Suppressor macrophage (primary cell): ENCODE data around the gene PARD6G.

Experiments used
- DNase-seq, 4 experiments: peaks; one replicate each; pipeline ENCODE4 v3.0.0-alpha.2; 2020 to 2022

Gene PARD6G

DNA sequence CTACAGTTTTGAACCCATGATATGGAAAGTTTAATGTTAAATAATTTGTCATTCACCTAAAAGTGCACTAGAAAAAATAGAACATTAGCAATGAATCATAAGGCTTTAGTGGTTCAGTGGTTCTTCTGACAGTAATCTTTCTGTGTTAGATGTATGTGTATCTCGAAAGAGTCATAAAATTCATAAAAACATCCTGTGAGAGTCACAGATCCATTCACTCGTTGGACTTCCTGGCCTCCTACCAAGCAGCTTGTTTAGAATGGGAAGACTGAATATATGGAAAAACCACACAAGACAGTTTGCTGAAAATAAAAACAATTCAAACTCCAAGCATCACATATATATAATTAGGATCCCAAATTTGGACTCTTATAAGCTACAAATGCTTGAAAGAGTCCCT, 103.4 kb downstream of the PARD6G start:
- DNase-seq = no peak

DNA sequence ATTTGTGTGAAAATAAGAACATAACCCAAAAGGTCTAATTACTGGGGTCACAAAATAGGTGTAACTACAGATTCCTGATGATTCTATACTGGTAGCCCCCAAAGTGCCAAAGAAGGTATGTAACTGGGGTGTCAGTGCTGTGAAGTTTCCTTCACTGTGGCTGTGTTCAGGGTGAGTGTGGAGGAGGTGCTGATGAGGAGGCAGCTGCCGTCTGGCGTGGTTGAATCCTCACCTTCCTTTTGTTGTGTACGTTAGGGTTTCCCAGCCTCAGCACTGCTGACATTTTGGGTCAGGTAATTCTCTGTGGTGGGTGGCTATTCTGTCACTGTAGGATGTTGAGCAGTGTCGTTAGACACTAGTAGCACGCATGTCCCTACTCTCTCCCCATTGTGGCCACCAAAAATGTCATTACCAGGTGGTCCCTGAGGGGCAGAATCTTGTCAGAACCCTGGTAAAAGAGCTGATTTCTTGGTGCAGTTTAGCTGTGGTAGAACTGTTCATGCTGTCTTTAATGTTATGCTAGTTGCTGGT, 106.8 kb downstream of the PARD6G start:
- no peak for DNase-seq

DNA sequence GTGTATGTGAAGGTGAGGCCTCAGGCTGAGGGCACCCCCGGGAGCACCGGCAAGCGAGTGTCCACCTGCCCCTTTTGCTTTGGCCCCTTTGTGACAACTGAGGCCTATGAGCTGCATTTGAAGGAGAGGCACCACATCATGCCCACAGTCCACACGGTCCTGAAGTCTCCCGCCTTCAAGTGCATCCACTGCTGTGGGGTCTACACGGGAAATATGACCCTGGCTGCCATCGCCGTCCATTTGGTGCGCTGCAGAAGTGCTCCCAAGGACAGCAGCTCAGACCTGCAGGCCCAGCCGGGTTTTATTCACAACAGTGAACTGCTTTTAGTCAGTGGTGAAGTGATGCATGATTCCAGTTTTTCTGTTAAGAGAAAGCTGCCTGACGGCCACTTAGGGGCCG, 109.3 kb downstream of the PARD6G start:
- no peak for DNase-seq

DNA sequence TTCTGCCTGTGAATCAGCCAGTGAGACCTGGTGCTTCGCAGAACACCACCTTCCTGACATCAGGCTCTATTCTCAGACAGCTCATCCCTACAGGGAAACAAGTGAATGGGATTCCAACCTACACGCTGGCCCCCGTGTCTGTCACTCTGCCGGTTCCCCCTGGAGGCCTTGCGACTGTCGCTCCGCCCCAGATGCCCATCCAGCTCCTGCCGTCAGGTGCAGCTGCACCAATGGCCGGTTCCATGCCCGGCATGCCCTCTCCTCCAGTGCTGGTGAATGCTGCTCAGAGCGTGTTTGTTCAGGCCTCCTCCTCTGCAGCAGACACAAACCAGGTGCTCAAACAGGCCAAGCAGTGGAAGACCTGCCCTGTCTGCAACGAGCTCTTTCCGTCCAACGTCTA, 110.2 kb downstream of the PARD6G start:
- no peak for DNase-seq

DNA sequence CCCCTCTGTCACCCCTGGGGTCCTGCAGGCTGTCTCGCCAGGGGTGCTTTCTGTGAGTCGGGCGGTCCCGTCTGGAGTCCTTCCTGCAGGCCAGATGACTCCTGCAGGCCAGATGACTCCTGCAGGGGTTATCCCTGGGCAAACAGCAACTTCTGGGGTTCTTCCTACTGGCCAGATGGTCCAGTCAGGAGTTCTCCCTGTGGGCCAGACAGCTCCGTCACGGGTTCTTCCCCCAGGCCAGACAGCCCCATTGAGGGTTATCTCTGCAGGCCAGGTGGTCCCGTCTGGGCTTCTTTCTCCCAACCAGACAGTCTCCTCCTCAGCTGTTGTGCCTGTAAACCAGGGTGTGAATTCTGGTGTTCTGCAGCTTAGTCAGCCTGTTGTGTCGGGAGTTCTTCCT, 110.6 kb downstream of the PARD6G start:
- no peak for DNase-seq

DNA sequence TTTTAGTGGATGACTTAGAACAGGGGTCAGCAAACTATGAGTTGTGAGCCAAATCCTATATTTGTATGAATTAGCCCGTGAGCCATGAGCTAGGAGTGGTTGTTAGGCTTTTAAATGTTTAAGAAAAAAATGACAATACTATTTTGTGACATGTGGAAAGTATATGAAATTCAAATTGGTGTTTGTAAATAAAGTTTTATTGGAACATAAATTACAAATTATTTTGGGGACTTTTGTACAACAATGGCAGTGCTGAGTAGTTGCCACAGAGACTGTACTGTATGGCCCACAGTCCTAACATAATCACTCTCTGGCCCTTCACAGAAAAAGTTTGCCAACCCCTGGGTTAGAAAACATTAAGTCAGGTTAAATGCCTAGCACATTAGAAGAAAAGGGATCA, 112.2 kb downstream of the PARD6G start:
- DNase-seq = no peak

DNA sequence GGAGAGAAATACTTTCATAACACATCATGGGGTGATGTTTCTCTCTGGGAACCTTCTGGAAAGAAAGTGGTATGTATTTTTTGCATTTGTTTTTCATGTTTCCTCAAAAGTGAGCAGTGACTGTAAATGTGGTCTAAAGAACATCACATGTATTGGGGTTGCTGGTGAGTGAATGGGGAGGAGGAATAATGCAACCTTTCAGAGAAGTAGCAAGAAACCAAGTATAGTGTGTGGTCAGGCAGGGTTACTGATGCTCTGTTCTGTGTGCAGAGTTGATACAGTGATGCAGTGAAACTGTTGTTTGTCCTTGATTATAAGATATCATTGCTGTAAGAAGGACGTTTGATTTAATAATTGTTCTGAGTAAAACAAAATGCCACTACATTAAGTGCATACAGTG, 114.2 kb downstream of the PARD6G start:
- DNase-seq = no peak

DNA sequence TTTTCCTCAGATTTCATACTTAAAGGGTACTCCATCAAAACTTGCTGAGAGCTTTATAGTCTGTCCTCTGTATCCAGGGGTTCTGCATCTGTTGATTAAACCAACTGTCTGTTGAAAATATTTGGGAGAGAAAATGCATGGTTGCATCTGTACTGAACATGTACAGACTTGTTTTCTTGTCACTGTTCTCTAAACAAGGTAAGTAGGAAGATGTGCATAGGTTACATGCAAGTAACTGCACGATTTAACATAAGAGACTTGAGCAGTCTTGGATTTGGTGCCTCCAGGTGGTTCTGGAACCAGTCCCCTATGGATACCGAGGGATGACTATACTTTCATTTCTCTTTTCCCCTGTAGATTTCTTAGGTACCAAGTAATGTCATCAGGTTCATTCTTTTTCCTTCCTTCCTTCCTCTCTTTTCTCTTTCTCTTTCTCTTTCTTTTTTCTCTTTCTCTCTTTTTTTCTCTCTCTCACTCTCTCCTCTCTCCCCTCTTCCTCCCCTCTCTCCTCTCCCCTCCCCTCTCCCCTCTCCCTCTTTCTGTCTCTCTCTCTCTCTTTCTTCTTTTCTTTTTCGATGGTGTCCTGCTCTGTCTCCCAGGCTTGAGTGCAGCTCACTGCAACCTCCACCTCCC, 115.0 kb downstream of the PARD6G start:
- no peak for DNase-seq

DNA sequence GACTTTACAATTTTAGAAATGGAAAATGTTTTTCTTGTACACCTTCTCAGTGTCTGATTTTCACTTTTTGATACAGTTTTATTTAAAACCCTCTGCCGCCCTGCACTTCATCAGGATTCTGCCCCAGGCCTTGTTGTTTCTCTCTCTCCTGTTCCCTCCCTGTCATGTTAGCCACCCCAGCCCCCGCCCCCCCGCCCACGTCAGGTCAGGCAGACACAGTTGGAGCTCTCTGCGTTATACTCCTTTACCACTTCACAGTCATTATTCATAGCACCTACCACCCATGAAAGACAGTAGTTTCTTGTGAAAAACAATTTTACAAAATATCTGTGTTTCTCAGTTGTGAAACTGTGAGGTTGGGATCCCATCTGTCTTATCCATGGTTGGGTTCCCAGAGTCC, 116.8 kb downstream of the PARD6G start:
- no peak for DNase-seq

DNA sequence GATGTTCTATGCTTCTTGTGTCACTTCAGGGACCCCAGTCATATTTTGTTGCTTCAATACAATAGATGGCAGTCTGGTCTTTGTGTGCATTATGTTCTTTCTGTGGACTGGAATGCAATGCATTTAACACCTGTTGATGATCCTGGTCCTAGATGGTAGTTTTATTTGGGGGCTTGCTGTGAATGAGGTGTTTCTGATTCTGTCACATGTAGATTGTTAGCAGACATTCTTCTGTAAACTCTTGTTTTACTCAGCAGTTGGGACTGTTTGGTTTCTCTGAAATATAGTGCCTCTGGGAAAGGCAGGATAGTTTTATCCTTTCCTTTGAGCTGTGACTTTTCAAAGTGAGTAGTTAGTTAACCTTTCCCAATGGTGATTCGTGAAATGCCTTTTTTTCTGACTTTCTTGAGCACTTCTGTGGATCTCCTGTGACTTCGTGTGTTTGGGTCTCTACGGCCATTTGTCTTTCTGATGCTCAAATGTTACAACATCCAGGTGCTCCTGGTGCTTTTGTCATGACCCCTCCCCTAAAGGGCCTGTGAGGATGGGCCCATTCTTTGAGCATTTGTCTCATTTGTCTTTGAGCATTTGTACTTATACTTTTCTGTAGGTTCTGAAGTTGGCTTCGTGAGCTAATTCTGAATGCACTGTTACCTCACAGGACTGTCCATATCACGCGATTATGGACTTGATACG, 117.5 kb downstream of the PARD6G start:
- no peak for DNase-seq

DNA sequence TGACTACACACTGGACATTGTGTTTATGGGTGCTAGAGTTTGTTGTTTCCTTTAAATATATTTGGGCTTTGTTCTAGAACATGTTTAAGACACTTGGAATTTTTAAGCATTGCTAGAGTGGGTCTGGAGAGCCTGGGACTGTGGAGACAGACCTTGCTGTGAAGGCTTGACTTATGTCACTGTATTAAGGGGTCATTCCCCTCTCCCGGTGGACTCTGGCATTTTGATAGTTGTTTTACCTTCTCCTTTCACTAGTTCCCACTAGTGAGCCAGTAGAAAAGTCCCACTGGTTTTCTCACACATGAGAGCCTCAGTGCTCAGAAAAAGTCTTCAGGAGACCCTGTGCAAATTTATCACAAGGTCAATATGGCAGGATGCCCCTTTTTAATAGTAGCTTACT, 119.7 kb downstream of the PARD6G start:
- no peak for DNase-seq

DNA sequence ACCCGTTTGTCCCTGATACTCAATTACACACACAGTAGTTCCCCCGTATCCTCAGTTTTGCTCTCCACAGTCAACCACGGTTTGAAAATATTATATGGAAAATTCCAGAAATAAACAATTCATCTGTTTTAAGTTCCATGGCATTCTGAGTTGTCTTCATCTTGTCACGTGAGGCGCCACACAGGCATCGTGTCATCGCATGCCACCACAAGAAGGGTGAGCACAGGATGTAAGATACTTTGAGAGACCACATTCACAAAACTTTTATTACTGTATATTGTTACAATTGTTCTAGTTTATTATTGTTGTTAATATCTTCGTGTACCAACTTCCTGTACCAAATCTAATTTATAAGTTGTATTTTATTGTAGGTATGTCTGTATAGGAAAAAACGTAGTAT, 120.5 kb downstream of the PARD6G start:
- DNase-seq = no peak

DNA sequence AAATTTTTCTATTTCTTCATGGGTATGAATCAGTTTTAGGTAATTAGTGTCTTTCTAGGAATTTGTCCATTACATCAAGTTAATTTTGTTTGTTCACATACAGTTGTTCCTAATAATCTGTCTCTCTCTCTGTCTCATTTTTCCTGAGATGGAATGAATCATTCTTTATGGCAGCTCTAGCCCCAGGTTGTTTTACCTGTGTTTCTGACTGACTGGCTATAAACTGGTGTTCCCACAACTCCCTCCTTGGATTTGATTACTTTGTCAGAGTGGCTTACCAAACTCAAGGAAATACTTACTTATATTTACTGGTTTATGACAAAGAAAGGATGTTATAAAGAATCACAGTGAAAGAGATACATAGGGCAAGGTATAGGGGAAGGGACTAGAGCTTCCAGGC, 123.2 kb downstream of the PARD6G start:
- no peak for DNase-seq

DNA sequence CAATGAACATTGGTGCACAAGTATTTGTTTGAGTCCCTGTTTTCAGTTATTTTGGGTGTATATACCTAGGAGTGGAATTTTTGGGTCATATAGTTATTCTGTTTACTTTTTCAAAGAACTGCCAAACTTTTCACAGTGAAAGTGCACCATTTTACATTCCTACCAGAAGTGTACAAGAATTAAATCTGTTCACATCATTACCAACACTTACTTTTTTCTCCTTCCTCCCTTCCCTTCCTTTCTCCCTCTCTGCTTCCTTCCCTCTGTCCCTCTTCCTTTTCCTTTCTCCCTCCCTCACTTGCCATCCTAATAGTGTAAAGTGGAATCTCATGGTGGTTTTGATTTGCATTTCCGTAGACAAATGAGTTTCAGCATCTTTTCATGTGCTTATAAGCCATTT, 126.4 kb downstream of the PARD6G start:
- DNase-seq = no peak

DNA sequence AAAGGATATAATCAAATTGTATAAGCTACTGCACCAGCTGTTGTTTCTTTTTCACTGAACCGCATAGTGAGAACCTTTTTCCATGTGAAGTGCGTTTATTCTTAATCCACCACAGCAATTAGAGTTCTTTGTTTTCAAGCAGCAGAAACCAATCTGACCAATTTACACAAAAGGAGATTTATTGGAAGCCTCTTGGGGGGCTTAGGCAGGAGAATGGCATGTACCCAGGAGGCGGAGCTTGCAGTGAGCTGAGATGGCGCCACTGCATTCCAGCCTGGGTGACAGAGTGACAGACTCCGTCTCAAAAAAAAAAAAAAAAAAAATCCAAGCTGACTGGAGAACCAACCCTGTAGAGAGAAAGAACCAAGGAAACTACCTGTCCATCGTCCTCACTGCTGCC, 128.2 kb downstream of the PARD6G start:
- no peak for DNase-seq

DNA sequence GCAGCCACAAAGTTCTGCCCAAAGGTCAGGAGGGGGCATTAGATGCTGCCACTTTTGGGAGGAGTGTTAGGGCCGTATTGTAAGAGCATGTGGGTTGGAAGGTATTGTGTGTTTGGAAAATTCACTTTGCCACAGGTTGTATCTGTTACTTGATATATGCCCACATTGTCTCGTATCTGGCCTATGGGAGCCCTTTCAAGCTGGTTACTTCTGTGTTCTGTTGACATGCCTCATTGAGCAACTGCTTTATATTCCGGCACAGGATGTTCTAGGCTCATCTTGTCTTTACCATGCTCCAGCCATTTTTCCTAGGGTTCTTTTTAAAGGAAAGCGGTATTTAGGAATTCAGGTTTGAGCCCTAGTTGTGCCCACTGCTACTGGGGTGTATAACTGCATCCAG, 132.3 kb downstream of the PARD6G start:
- DNase-seq = no peak

DNA sequence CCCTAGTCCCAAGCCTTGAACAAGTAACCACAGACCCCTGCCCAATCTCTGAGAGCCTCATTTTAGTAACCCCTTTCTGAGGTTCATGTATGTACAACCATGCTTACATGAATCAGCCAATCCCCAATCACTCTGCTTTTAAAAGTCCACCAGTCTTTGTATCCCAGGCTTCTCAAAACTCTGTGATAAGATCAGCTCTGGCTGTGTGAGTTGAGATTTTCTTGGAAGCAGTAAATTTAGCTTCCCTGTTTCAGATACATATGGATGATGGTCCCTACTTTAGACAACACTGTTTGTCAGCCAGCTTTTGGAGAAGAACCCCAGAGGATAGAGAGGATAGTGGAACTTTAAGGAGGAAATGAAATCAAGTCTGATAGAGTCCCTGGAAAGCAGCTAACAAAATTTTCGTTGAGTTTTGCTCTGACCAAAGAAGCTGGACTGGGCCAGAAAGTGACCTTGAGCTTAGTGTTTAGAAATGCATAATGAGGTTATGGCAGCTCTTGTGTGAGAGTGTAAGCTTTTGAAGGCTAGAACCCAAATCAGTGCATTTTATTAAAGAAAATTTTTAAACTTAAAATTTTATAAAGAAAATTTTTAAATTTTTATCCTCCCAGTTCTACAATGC, 134.6 kb downstream of the PARD6G start:
- peak in 3 of 4 experiments; percentile 20 to 47 (median 36) for DNase-seq

DNA sequence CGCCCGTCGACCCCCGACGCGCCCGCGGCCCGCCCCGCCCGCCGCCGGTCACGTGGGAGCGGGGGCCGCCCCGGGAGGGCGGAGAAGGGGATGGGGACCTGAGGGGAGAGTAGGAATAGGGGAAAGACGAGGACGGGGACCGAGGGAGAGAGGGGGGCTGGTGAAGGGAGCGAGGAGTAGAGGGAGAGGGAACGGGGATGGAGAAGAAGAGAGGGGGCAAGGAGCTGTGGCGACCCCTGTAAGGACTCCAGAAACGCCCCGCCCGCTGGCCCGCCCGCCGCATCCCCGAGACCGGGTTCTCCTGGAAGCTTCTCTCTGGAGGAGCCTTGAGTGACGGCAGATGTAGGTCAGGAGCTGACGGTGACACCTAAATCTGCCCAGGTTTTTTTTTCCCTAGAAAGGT, 137.6 kb downstream of the PARD6G start:
- DNase-seq = peak; percentile 34 to 73 (median 50)

DNA sequence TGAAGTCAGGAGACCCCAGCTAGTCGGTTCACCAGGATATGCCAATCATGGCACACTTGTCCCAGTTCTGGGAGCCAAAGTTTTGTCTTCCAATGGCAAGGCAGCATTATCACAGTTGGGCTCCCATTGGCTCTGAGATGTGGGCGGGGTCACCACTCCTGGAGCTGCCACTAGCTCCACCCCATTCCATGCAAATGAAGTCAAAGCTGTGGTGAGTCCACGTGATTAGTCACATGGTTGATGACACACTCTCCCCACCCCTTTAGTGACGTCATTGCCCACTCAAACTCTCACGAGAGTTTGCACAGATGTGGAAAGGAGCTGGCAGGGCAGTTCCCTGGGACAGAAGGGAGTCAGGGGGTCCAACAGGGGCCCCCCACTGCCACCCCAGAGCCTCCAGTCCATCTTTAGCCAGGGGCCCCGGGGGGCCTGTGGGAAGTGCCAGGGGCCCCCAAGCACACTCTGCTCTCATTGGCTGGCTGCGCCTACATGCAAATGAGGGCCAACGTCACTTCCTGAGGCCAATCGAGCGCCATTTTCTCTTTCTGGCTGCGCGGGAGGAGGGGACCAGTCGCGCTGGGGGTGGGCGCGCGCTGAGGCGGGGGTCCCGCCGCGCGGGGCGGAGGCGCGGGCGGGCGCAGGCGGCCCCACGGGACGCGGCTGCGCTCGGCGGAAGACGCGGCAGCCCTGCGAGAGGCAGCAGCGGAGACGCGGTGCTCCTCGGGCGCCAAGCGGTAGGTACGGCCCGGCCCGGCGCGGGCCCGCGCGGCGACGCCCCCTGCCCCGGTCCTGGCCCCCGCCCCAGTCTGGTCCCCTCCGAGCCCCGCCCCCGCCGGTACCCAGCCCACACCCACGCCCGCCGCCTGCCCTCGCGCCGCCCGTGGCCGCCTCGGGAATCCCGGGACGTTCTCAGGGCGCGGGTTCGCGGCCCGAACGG, 138.3 kb downstream of the PARD6G start, which contains the start of gene ADNP2:
ADNP2 (plus strand) TSS at position 524 of the 937 bp plus-strand sequence. CDS start 8,281 bp downstream, outside the sequence.
- peak; percentile 90 to 96 (median 92) for DNase-seq

DNA sequence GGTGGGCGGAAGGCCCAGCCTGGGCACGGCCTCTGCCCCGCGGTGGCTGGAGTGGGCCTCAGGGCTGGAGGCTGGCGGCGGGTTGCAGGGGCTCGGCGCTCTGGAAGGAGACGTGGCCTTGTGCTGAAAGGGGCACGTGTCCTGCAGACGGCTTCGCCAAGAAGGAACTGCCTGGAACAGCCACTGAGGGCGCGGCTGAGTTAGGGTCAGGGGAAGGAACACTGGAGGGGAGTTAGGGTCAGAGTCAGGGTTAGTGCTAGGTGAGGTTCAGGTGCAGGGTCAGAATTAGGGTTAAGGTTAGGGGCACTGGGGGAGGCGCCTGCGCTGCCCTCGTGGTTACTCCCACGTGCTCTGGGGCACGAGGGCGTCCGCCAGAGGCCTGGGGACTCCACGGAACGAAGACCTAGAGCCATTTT, 139.2 kb downstream of the PARD6G start:
- no peak for DNase-seq

DNA sequence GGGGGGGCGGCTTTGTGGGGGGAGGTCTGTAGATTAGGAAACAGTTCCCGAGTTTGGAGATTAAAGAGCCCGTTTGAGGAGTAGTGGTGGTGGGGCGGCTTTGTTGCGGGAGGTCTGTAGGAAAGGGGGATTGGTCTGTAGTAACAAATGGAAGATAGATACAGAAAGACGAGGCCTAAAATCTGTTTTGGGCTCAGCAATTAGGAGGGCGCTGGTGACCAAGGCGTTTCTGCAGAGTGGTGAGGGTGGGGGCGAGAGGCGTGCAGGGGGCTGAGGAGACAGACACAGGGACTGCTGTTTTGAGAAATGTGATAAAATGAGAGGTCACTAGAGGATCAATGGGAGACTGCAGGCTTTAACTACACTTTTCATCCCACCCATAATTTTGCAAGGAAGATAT, 139.9 kb downstream of the PARD6G start:
- DNase-seq = no peak
